Measurements from ENCODE around the gene CDK6. TPM values are rescaled to one million over a fixed set of nuclear protein-coding genes. Genes with fewer than 3 reads are reported as not detected.

Gene CDK6
- total and polyA plus RNA-seq, 10 of the 15 experiments (the other 5 are each of a cell fraction or from before 2014, with no cell fraction given), result 8.0 to 118 (median 45.8) TPM

DNA sequence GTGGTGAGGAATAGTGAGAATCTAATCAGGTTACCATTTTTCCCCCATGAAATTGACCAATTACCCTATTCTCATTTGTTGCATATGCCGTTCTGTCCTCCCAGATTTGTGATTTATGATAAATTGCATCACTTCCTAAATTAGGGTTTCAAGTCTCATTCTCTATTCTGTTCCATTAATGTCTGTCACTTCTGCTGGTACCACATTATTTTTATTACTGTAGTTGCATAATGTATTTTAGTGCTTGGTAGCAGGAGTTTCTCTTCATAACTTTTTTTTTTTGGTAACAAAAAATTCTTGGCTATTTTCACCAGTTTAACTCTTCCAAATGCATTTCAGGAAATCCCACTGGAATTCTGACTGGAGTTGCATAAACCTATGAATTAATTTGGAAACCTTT lies 202.2 kb downstream of the CDK6 start (continued):
- TF ChIP-seq NFXL1 (IDR thresholded peaks at IDR 0.05; ENCODE audit: borderline replicate concordance), result no peak
- TF ChIP-seq TCF7 (IDR thresholded peaks at IDR 0.05; ENCODE audit: borderline replicate concordance), result no peak
- TF ChIP-seq STAT1 (conservative IDR thresholded peaks at IDR 0.05), result no peak
- TF ChIP-seq ZNF622 (IDR thresholded peaks at IDR 0.05), result no peak
- no peak for TF ChIP-seq YBX1 (IDR thresholded peaks at IDR 0.05)
- TF ChIP-seq, protein P1, sequence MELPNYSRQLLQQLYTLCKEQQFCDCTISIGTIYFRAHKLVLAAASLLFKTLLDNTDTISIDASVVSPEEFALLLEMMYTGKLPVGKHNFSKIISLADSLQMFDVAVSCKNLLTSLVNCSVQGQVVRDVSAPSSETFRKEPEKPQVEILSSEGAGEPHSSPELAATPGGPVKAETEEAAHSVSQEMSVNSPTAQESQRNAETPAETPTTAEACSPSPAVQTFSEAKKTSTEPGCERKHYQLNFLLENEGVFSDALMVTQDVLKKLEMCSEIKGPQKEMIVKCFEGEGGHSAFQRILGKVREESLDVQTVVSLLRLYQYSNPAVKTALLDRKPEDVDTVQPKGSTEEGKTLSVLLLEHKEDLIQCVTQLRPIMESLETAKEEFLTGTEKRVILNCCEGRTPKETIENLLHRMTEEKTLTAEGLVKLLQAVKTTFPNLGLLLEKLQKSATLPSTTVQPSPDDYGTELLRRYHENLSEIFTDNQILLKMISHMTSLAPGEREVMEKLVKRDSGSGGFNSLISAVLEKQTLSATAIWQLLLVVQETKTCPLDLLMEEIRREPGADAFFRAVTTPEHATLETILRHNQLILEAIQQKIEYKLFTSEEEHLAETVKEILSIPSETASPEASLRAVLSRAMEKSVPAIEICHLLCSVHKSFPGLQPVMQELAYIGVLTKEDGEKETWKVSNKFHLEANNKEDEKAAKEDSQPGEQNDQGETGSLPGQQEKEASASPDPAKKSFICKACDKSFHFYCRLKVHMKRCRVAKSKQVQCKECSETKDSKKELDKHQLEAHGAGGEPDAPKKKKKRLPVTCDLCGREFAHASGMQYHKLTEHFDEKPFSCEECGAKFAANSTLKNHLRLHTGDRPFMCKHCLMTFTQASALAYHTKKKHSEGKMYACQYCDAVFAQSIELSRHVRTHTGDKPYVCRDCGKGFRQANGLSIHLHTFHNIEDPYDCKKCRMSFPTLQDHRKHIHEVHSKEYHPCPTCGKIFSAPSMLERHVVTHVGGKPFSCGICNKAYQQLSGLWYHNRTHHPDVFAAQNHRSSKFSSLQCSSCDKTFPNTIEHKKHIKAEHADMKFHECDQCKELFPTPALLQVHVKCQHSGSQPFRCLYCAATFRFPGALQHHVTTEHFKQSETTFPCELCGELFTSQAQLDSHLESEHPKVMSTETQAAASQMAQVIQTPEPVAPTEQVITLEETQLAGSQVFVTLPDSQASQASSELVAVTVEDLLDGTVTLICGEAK (IDR thresholded peaks at IDR 0.05; ENCODE audit: borderline replicate concordance), result no peak
- no peak for TF ChIP-seq HDAC6 (IDR thresholded peaks at IDR 0.05; ENCODE audit: unreplicated experiment)
- TF ChIP-seq NFYB (IDR thresholded peaks at IDR 0.05; ENCODE audit: insufficient read depth, low read depth, low read length), result no peak
- TF ChIP-seq, protein P2, sequence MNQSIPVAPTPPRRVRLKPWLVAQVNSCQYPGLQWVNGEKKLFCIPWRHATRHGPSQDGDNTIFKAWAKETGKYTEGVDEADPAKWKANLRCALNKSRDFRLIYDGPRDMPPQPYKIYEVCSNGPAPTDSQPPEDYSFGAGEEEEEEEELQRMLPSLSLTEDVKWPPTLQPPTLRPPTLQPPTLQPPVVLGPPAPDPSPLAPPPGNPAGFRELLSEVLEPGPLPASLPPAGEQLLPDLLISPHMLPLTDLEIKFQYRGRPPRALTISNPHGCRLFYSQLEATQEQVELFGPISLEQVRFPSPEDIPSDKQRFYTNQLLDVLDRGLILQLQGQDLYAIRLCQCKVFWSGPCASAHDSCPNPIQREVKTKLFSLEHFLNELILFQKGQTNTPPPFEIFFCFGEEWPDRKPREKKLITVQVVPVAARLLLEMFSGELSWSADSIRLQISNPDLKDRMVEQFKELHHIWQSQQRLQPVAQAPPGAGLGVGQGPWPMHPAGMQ (IDR thresholded peaks at IDR 0.05; ENCODE audit: borderline replicate concordance), result no peak
- no peak for TF ChIP-seq TCF3 (IDR thresholded peaks at IDR 0.05; ENCODE audit: borderline replicate concordance, insufficient read depth, low read depth, low read length)
- no peak for TF ChIP-seq TAF1 (IDR thresholded peaks at IDR 0.05; ENCODE audit: borderline replicate concordance, low read depth, low read length)
- no peak for TF ChIP-seq ESRRA (IDR thresholded peaks at IDR 0.05; ENCODE audit: low read length)
- TF ChIP-seq CBX5 (IDR thresholded peaks at IDR 0.05; ENCODE audit: low read depth), result no peak
- TF ChIP-seq, protein P3, sequence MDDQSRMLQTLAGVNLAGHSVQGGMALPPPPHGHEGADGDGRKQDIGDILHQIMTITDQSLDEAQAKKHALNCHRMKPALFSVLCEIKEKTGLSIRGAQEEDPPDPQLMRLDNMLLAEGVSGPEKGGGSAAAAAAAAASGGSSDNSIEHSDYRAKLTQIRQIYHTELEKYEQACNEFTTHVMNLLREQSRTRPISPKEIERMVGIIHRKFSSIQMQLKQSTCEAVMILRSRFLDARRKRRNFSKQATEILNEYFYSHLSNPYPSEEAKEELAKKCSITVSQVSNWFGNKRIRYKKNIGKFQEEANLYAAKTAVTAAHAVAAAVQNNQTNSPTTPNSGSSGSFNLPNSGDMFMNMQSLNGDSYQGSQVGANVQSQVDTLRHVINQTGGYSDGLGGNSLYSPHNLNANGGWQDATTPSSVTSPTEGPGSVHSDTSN (IDR thresholded peaks at IDR 0.05; ENCODE audit: insufficient replicate concordance, low read depth, low read length), result peak; percentile 78
- peak; percentile 66 to 73; a peak in 2 of 4 replicates for TF ChIP-seq EP300 (IDR thresholded peaks at IDR 0.05; ENCODE audit: borderline replicate concordance in 1 of 2, control insufficient read depth in 1 of 2, low read depth in 2 of 2, low read length in 2 of 2)
- TF ChIP-seq MEF2B (IDR thresholded peaks at IDR 0.05; ENCODE audit: partially characterized antibody, poor library complexity, severe bottlenecking), result no peak
- no peak for TF ChIP-seq NFYA (IDR thresholded peaks at IDR 0.05; ENCODE audit: borderline replicate concordance, low read depth, low read length)
- TF ChIP-seq, protein P4, sequence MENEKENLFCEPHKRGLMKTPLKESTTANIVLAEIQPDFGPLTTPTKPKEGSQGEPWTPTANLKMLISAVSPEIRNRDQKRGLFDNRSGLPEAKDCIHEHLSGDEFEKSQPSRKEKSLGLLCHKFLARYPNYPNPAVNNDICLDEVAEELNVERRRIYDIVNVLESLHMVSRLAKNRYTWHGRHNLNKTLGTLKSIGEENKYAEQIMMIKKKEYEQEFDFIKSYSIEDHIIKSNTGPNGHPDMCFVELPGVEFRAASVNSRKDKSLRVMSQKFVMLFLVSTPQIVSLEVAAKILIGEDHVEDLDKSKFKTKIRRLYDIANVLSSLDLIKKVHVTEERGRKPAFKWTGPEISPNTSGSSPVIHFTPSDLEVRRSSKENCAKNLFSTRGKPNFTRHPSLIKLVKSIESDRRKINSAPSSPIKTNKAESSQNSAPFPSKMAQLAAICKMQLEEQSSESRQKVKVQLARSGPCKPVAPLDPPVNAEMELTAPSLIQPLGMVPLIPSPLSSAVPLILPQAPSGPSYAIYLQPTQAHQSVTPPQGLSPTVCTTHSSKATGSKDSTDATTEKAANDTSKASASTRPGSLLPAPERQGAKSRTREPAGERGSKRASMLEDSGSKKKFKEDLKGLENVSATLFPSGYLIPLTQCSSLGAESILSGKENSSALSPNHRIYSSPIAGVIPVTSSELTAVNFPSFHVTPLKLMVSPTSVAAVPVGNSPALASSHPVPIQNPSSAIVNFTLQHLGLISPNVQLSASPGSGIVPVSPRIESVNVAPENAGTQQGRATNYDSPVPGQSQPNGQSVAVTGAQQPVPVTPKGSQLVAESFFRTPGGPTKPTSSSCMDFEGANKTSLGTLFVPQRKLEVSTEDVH (IDR thresholded peaks at IDR 0.05; ENCODE audit: low read depth, partially characterized antibody), result no peak

Measured in GM12878 (cell line).